Osteoblast (primary cell): ENCODE results near the gene PHYHIPL. TPM values are rescaled to one million over a fixed set of nuclear protein-coding genes. Genes with fewer than 3 reads are reported as not detected.

Source experiments
- DNase-seq: peaks from one replicate; pipeline ENCODE4 v3.0.0; 2011; ENCODE audit warnings: low spot score, mixed read lengths; ENCODE audit not compliant: insufficient read length; ENCODE audit errors: missing footprints
- H2AFZ ChIP-seq: 2 replicates; pipeline ENCODE4 v1.6.0; 2011; ENCODE audit warnings: mild to moderate bottlenecking, low read length
- H3K27ac ChIP-seq: 2 replicates; pipeline ENCODE4 v1.5.1; 2011; ENCODE audit warnings: mild to moderate bottlenecking, low read depth, low read length, moderate library complexity
- H3K27me3 ChIP-seq: 2 replicates; pipeline ENCODE4 v1.6.0; 2012; ENCODE audit warnings: mild to moderate bottlenecking, control low read depth, inconsistent platforms, low read length, moderate library complexity; ENCODE audit not compliant: insufficient read depth
- H3K36me3 ChIP-seq: 2 replicates; pipeline ENCODE4 v1.5.1; 2011; ENCODE audit warnings: mild to moderate bottlenecking, low read length, control low read depth, moderate library complexity; ENCODE audit not compliant: insufficient read depth
- H3K4me1 ChIP-seq: 2 replicates; pipeline ENCODE4 v1.5.1; 2011; ENCODE audit warnings: mild to moderate bottlenecking, low read length, control low read depth, moderate library complexity; ENCODE audit not compliant: insufficient read depth
- H3K4me2 ChIP-seq: 2 replicates; pipeline ENCODE4 v1.6.0; 2011; ENCODE audit warnings: mild to moderate bottlenecking, low read length; ENCODE audit not compliant: insufficient read depth
- H3K4me3 ChIP-seq: fragments of 200-600 bp; sonication (generic); 3 replicates; pipeline ENCODE4 v1.5.1; 2012; ENCODE audit warnings: mild to moderate bottlenecking, low read length, inconsistent platforms; ENCODE audit not compliant: insufficient read depth
- H3K79me2 ChIP-seq: 2 replicates; pipeline ENCODE4 v1.6.0; 2012; ENCODE audit warnings: mild to moderate bottlenecking, low read length, control low read depth, inconsistent platforms; ENCODE audit not compliant: insufficient read depth
- H3K9me3 ChIP-seq: 2 replicates; pipeline ENCODE4 v1.5.1; 2011; ENCODE audit warnings: low read depth, low read length, control low read depth
- H4K20me1 ChIP-seq: 2 replicates; pipeline ENCODE4 v1.6.0; 2012; ENCODE audit warnings: mild to moderate bottlenecking, low read length, control low read depth; ENCODE audit not compliant: insufficient read depth
- CTCF ChIP-seq: IDR thresholded peaks from 2 replicates; pipeline ENCODE4 v1.5.1; 2011; ENCODE audit warnings: mild to moderate bottlenecking, low read depth, low read length, moderate library complexity; ENCODE audit errors: extremely low read depth
- total RNA-seq: library from RNA; depleted of rRNA; stranded (reverse); fragments of >200 nt; gene quantifications from 2 replicates; pipeline ENCODE4 v1.2.3, GENCODE V29; 2012

Gene PHYHIPL
- total RNA-seq, 1 donor = not detected

GRCh38 chr10:59181668-59182067 lies 5.2 kb downstream of the PHYHIPL start:
- H3K79me2 ChIP-seq = no peaks in the 10 kb centered on the region
- H3K4me3 ChIP-seq = no peak overlapping the region
- no peaks in the 10 kb centered on the region for H3K36me3 ChIP-seq
- peaks cover 7% of the 10 kb centered on the region for H3K27me3 ChIP-seq
- H3K4me1 ChIP-seq = no peaks in the 10 kb centered on the region
- H3K9me3 ChIP-seq = no peaks in the 10 kb centered on the region
- no peak overlapping the region for H3K4me2 ChIP-seq
- no peak overlapping the region for H2AFZ ChIP-seq
- H3K27ac ChIP-seq = no peak overlapping the region
- peak; percentile 71 for DNase-seq
- no peaks in the 10 kb centered on the region for H4K20me1 ChIP-seq
- TF ChIP-seq CTCF = peak; percentile 61

GRCh38 chr10:59190332-59190731 lies 13.9 kb downstream of the PHYHIPL start:
- H3K27ac ChIP-seq = no peak overlapping the region
- no peak for TF ChIP-seq CTCF
- no peak overlapping the region for H3K4me2 ChIP-seq
- peaks cover 9% of the 10 kb centered on the region for H3K27me3 ChIP-seq
- no peaks in the 10 kb centered on the region for H3K79me2 ChIP-seq
- H3K4me3 ChIP-seq = no peak overlapping the region
- H3K4me1 ChIP-seq = no peaks in the 10 kb centered on the region
- no peaks in the 10 kb centered on the region for H4K20me1 ChIP-seq
- no peak overlapping the region for H2AFZ ChIP-seq
- H3K36me3 ChIP-seq = no peaks in the 10 kb centered on the region
- H3K9me3 ChIP-seq = no peaks in the 10 kb centered on the region
- DNase-seq = no peak

DNA sequence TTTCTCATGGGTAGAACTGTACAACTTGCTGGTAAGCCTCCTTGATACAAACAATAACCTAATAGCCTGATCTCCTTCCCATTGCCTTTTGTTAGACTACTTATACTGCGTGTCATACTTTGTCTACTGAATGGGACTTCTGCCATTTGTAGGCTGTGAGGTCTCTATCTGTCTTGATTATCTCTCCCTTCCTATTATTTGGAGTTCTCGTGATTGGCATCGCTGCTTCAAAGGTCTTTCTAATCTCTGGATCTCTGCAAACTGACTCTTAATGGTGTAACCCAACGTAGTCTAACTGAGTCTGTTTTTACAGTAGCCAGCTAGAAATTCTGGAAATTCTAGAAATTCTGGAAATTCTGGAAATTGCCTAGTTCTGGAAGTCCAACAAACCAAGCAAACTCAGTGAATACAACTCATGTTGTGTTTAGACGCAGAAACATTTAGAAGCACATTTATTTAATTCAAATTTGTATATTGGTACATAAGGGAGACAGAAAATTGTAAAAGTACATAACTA lies 29.8 kb downstream of the PHYHIPL start:
- H4K20me1 ChIP-seq = no peaks in the 10 kb centered on the region
- no peaks in the 10 kb centered on the region for H3K9me3 ChIP-seq
- no peak overlapping the region for H2AFZ ChIP-seq
- H3K4me3 ChIP-seq = no peak overlapping the region
- H3K4me2 ChIP-seq = no peak overlapping the region
- no peaks in the 10 kb centered on the region for H3K4me1 ChIP-seq
- no peak for DNase-seq
- no peaks in the 10 kb centered on the region for H3K36me3 ChIP-seq
- no peak for TF ChIP-seq CTCF
- no peaks in the 10 kb centered on the region for H3K27me3 ChIP-seq
- H3K79me2 ChIP-seq = no peaks in the 10 kb centered on the region
- H3K27ac ChIP-seq = no peak overlapping the region

DNA sequence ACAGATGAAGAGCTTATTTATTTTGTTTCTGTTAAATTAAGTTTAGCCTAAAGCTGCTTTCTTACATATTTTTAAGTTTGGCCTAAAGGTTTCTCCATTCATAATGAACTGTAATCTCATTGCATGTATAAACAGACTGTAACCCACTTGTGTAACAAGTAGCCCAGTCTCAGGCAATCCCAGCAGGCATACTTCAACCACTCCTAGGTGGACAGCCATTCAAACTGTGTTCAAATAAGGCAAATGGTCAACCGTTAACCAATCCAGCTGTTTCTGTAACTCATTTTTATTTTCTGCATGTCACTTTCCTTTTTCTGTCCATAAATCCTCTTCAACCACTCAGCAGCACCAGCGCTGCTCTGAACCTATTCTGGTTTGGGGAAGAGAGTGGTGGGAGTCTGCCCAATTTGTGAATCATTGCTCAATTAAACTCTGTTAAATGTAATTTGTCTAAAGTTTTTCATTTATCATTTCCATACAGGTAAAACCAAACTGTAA lies 35.9 kb downstream of the PHYHIPL start:
- peaks cover 10% of the 10 kb centered on the region for H3K27me3 ChIP-seq
- no peaks in the 10 kb centered on the region for H4K20me1 ChIP-seq
- H3K36me3 ChIP-seq = no peaks in the 10 kb centered on the region
- no peak overlapping the region for H3K27ac ChIP-seq
- H3K79me2 ChIP-seq = no peaks in the 10 kb centered on the region
- H3K4me2 ChIP-seq = no peak overlapping the region
- H3K4me1 ChIP-seq = no peaks in the 10 kb centered on the region
- no peaks in the 10 kb centered on the region for H3K9me3 ChIP-seq
- no peak overlapping the region for H2AFZ ChIP-seq
- no peak overlapping the region for H3K4me3 ChIP-seq
- DNase-seq = no peak
- no peak for TF ChIP-seq CTCF
